NCI-H1417 treated with DMSO at 0.1 percent for 48 hours (cell line): ENCODE measurements around the gene IGF2BP1.
"Not testable (repeated sequence)": the region's sequence is repeated elsewhere in the genome, so short reads cannot be mapped to it uniquely, and the experiment has no call there.

Experiments
- DNase-seq: peaks from one replicate; lab custom pipeline; 2025; lab: John Stamatoyannopoulos, UW

Gene IGF2BP1

DNA sequence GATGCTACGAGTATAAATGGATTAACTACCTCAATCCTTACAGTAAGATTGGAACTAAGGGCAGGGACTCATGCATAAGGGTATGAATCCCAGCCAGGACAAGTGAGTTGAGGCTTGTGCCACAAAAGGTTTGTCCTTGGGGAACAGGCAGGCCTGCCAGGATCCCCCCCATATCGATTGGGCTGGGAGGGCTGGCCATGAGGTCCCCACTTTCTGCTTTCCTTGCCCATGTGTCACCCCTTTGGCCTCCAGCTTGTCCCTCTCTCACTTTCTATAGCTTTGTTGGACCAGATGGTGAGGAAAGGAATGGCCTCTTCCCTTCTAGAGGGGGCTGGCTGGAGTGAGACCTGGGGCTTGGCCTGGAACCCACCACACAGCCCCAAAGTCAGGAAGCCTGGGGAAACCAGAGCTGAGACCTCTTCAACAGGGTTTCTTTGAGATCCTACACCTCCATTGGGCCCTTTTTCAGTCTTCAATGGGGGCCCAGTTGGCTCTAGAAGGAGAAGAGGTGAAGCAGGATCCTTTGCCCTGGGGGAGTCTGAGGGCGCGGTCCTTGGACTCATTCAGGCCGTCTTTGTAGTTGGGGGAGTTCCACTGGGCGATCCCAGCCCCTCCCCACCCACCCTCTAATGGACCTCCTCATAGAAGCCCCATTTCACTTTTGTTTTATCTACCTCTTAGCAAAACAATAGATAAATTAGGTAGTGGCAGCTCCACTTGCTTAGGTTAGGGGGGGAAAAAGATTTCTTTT is 57.3 kb downstream of the IGF2BP1 start:
- no peak for DNase-seq

DNA sequence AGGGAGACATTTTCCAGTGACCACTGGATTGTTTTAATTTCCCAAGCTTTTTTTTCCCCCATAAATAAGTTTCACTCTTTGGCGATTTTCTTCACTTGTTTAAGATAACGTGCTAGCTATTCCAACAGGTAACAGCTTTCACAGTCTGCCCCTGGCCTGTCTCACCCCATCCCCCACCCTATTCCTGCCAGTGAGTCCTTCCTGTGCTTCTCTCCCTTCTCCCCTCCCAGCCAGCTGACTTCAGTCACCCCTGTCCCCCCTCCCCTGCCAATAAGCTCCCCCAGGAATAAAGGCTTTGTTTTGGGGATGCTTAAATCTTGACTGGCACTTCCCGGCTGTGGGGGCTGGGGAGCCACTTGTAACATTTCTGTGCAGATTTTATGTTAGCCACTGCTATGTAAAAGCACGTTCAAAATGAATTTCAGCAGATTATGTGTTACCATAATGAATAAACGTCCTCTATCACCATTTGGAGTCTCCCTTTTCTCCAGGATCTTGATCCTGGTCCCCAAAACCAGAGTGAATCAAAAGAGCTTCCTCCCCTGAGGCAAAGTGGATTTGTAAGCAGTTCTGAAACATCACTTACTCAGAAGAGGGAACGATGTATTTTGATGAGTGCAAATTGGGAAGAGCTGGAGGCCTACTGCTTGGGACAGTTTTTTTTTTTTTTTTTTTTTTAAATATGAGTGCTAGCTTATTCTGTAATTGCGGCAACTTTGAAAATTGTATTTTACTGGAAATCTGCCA is 58.2 kb downstream of the IGF2BP1 start:
- no peak for DNase-seq

DNA sequence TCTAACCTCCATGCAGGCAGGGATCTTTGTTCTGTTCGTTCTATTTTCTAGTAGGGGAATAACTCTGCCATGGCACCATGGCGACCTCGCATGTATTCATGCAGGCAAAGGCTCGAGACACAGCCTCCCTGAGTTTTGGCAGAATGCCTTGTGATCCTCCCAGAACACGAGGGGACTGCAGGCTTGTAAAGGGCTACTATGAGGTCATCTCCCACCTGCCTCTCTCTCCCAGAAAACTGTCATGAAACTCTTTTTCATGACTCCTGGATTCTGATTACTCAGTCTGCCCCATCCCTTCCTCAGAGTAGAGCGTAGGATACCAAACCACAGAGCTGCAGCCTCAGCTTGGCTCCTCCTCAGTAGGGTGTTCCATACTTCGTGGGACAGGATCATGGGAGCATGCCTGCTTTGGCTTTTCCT is 64.3 kb downstream of the IGF2BP1 start:
- no peak for DNase-seq

DNA sequence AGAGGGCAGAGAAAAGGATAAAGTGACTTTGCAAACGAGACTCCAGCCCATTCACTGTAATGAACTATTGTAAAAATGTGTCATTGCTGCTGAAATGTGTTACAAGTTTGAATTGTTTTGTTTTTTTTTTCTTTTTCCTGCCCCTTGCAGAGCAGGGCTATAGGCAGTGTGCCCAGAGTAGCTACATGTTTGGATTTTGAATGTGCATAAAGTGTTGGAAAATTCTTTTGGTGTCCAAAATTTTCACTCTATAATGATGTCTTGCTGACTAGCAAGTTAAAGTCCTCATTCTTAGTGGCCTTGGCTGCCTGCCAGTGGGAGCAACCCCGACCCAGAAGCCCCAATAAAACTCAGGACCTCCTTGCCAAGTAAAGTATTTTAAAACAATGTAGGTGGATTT is 66.5 kb downstream of the IGF2BP1 start:
- DNase-seq, result no peak

DNA sequence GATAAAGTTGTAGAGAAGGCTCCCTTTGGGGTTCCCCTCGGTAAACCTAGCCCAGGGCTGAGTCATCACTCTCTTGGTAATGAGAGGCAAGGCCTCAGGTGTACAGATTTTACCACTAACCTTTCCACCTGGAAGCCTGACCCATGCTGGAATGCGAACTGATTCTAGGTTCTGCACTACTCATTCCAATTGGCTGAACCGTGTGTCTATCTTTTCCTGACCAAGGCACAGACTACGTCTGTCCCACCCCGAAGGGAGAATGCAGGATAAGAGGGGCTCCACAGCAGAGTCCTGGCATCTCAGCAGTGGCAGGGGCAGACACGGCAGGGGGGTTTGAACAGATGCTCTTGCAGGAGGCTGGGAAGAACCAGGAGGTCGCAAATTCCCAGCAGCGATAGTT is 70.0 kb downstream of the IGF2BP1 start:
- DNase-seq, result no peak

DNA sequence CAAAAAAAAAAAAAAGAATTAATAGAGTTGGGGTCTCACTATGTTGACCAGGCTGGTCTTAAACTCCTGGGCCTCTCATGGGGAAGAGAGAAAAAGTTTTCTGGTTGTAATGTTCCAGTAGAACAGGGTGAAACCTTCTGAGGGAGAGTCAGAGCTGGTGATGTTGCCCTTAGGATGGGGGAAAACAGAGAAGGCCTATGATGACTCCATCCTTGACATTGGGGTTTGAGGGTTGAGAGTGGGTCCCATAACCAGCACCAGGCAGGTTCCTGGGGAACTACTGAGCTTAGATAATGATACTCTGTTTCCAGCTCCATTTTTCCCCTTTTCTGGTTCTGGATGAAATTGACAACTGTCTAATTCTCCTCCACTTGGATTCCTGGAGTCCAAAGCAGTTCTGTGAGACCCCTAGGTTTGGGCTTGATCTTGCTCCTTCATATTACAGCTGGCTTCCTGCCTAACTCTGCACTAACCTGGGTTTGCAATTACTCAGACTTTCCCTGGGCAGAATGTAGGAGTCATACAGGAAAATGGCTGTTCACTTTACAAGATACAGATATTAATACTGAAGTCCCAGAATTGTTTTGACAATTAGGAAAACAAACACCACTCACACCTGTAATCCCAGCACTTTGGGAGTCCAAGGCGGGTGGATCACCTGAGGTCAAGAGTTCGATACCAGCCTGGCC is 72.5 kb downstream of the IGF2BP1 start:
- no peak for DNase-seq

DNA sequence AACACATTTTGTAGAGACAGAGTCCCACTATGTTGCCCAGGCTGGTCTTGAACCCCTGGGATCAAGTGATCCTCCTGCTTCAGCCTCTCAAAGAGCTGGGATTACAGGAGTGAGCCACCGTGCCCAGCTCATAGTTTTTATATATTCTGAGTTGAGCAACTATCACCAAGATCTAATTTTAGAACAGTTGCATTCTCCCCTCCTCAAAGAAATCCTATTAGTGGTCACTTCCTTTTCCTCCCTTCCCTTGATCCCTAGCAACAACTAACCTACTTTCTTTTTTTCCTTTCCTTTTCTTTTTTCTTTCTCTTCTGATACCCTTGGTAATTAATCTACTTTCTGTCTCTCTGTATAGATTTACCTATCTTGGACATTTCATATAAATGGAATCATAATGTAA is 73.9 kb downstream of the IGF2BP1 start:
- DNase-seq, result no peak

DNA sequence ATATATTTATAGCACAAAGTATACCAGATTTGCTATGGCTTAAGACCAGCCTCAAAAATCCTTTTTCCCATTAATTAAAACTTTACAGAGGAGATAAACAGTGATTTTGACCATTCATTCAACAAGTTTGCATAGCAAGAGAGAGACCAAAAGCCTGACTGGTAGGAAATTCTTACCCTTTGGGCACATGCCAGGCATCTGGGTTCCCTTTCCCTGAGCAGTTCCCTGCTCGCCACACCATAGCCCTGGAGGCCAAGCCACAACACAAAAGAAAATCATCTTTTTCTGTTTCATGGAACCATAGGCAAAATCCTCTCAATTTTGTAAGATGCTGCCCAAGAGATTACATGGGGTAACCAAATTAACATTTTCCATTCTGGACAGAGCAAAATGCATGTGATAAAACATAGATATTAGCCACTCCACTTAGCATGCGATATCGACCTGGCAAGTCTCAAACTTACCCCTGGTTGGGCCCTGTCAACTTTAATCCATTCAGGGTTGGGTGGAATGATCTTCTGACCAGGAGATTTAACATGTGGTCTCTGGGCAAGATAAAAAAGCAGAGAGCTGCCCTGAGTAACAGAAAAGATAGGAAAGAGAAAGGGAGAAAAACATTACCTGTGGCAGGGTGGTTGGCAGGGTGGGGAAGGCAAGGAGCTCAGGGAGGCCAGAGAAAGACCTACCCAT is 77.8 kb downstream of the IGF2BP1 start:
- no peak for DNase-seq

DNA sequence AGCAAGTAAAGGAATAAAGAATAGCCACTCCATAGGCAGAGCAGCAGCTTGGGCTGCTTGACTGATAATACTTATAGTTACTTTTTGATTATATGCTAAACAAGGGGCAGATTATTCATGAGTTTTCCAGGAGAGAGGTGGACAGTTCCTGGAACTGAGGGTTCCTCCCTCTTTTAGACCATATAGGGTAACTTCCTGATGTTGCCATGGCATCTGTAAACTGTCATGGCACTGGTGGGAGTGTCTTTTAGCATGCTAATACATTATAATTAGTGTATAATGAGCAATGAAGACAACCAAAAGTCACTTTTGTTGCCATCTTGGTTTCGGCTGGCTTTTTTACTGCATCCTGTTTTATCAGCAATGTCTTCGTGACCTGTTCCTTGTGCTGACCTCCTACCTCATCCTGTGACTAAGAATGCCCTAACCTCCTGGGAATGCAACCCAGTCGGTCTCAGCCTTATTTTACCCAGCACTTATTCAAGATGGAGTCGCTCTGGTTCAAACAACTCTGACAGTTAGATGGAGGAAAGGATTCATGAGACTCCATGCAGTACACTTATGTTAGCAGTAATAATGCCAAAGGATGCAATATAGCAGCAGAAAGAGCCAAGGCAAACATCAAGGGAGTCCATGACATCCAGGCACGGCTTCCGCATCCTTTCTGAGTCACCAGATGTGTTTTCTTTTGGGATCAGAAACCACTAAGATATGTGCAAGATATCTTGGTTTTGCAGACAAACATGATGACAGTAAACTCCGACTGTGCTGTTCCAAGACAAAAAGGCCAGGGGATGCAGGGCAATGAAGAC is 79.6 kb downstream of the IGF2BP1 start:
- no peak for DNase-seq

DNA sequence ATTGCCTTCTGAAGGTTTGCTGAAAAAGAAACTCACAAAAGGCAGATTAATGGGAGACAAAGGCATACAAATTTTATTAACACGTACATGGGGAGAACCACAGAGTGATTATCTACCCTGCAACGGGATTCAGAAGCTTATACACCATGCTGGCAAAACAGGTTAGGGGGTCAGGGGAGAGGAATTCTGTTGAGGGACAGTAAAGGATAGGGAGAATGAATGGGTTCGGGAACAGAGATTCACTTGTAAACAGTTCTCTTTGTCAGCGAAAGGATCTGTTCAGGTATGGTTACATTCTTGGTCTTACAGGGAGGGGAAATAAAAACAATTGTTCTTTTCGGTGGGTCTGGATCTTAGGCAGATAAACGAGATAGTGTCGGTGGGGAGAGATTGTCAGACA is 81.1 kb downstream of the IGF2BP1 start:
- no peak for DNase-seq

DNA sequence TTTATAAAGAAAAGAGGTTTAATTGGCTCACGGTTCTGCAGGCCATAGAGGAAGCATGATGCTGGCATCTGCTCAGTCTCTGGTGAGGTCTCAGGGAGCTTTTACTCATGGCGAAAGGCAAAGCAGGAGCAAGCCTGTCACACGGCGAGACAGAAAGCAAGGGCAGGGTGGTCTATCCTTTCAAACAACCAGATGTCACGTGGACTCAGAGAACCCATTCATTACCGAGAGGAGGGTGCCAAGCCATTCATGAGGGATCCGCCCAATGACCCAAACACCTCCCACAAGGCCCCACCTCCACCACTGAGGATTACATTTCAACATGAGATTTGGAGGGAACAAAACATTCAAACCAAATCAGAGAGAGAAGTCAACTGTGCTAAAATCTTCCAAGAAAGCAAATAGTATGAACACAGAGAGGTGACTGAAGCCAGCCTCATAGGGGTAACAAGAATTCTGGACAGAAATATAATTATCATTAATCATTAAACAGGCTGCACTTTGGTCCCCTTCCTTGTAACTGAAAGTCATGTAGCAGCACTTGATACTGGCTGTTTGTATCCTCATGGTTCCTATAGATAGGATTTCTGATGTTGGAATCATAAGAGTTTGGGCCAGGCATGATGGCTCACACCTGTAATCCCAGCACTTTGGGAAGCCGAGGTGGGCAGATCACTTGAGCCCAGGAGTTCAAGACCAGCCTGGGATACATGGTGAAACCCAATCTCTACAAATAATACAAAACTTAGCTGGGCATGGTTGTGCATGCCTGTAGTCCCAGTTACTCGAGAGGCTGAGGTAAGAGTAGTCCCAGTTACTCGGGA is 82.9 kb downstream of the IGF2BP1 start:
- DNase-seq, result no peak

DNA sequence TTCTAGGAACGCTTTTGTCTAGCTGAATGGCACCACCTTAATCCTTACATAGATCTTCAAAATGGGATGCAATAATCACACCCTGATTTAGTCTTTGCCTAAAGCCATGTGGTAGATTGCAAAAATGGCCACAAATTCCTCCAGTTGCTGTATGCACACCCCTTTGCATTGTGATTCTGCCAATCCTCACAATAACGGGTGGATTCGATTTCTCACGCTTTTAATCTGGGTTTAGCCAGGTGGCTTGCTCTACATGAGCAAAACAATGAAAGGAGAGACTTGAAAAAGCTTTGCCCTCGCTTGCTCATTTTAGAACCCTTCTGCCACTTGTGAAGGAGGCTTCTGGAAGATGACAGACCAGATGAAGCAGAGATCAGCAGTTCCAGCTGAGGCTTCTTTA is 85.0 kb downstream of the IGF2BP1 start:
- DNase-seq, result no peak

DNA sequence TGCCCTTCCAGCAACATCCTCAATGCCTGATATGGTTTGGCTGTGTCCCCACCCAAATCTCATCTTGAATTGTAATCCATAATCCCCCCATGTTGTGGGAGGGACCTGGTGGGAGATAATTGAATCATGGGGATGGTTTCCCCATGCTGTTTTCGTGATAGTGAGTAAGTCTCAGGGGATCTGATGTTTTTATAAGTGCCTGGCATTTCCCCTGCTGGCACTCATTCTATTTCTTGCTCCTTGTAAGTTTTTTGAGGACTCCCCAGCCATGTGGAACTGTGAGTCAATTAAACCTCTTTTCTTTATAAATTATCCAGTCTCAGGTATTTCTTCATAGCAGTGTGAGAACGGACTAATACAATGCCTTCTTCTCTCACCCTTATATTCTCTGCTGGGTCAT is 87.9 kb downstream of the IGF2BP1 start:
- not testable (repeated sequence) for DNase-seq

DNA sequence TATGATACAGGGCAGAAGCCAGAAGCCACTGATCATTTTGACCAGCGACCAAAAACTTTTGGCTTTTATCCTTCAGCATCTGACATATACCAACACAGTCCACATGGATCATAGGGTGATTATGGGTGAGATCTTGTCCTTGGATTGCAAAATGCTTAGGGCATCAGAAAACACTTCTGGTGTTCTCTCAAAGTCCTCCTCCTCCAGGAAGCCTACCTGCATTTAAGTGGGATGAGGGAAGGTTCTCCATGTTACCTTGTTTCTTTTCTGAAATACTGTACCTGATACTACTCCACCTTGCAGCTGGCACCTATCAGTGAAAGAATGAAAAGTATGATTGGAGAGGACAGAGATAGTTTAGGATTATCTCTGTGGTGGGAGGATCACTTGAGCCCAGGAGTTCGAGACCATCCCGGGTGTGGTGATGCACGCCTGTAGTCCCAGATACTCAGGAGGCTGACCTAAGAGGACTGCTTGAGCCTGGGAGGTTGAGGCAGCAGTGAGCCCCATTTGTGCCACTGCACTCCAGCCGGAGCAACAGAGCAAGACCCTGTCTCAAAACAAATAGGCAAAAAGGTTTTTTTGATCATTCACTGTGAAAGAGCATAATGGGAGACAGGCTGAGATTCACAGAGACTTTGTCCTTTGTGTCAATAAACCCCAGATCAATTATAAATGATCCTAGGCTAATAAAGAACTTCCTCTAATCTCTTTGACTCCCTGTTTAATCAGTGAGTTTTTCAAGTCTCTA is 88.6 kb downstream of the IGF2BP1 start:
- DNase-seq, result no peak

DNA sequence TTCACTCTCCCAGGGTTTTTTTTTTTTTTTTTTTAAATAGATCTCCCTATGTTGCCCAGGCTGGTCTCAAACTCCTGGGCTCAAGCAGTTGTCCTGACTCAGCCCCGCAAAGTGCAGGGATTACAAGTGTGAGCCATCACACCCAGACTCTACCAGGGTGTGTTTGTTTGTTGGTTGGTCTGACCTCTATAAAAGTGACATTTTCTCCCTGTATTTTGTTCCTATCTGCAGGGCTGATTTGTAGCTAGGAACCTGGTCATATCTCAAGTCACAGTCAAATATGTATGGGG is 89.1 kb downstream of the IGF2BP1 start:
- no peak for DNase-seq

DNA sequence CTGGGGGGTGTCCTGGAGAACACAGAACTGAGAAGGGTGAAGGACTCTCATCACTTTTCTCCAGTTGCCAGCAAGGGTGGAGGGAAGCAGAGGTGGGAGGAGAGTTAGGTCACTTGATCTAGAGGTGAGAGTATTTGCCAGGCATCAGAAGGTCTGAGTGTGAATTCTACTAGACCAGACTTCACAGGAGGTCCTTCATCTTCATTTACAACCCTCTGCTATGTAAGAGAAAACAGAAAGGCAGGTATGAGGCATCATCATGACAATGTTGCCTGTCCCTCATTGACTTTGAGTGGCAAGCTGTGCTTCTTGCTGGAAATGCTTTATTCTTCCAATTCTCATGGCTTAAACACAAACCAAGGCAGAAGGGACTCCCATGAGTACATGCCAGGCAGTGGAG is 89.5 kb downstream of the IGF2BP1 start:
- DNase-seq, result no peak

DNA sequence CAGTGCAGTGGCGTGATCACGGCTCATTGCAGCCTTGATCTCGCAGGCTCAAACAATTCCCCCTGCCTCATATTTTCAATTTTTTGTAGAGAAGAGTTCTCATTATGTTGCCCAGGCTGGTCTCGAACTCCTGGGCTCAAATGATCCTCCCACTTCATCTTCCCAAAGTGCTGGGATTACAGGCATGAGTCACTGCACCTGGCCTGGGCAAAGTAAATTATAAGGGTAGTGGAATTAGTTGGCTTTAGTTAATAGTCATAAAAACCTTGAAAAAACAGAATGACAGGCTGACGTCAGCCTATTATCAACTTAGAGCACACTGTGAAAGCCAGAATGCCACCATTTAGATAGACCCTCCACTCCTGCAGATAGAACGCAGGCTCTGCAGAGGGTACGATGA is 91.9 kb downstream of the IGF2BP1 start:
- no peak for DNase-seq

DNA sequence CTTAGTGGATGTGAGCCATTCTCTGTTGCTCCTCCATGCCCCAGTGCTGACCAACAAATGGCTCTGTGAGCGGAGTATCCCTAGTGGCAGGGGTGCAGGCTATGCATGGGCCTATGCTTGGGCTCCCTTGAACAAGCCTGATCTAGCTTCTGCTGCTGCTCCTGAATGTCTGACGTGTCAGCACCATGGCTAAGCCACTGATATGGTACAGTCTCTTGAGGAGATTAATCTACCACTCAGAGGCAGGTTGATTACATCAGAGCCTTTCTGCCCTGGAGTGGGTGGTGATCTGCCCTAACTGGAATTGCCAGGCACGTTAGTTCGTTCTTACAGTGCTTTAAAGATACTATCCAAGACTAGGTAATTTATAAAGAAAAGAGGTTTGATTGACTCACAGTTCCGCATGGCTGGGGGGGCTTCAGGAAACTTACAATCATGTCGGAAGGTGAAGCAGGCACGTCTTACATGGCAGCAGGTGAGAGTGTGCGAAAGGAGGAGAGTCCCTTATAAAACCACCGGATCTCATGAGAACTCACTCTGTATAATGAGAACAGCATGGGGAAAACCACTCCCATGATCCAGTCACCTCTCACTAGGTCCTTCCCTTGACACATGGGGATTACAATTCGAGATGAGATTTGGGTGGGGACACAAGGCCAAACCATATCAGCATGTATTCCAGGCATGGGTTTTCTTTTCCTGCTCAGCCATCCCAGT is 93.9 kb downstream of the IGF2BP1 start:
- no peak for DNase-seq

DNA sequence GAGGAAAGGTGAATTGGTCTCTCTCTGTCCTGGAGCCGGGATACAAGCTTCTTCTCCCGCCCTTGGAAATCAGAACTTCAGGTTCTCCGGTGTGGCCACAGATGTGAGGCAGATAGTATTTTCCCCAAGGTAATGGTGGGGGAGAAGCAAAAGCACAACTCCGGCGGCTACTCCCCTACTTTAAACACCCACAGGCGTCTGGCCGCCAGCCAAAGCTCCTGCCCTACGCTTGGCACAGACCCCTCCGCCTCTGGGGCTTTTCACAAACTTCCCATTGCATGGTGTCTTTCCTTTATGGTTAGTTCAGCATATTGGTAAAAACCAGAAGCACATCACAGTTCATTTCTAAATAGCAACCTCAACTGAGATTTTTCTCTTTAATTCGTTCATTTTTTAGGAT is 95.9 kb downstream of the IGF2BP1 start:
- DNase-seq, result no peak

DNA sequence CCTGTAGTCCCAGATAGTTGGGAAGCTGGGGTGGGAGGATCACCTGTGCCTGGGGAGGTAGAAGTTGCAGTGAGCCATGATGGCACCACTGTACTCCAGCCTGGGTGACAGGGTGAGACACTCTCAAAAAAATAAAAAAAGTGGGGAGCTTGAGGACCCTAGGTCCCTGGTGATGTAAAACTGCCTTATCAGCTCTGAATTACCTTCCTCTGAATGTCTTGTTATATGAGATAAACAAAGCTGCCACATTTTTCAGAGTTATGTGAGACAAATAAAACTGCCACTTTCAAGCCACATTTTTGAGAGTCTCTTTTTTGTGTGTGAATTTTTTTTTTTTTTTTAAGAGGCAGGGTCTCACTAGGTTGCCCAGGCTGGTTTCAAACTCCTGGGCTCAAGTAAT is 103.4 kb downstream of the IGF2BP1 start:
- DNase-seq, result no peak
